ENCODE results near the gene SNX2. TPM values are rescaled to one million over a fixed set of nuclear protein-coding genes. Genes with fewer than 3 reads are reported as not detected.

The SNX2 gene
- polyA plus RNA-seq, 4 donors: 132 to 170 (median 166) TPM

Other genes starting within 250 kb of the SNX2 start
- 10 to 100 TPM; 21.6 to 27.6 (median 26.4) TPM for gene SNX24, start 70.5 kb downstream of the SNX2 start, polyA plus RNA-seq (ENCODE audit: insufficient read length in 4 of 4)